ENCODE data around the gene PDS5B. TPM values are rescaled to one million over a fixed set of nuclear protein-coding genes. Genes with fewer than 3 reads are reported as not detected.

The PDS5B gene
- total and polyA plus RNA-seq, 2 of the 8 experiments (the other 6 are each of a cell fraction or from before 2014, with no cell fraction given) = 5.5 to 54.6 TPM

DNA sequence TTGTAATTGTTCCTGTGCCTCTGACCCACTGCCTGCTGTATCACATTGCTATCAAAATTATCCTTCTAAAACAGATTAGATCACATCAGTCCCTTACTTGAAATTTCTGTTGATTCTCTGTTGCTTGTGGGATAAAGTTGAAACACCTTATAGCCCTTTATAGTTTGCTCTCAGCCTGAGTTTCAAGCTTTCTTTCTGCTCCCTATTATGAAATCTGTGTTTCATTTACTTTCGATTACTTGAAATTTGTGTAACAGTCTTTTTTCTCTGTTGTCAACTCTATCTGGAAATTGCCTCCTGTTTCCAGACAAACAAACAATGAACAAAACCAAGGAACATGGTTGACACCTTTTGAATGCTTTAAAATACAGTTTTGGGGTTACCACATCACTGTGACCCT lies 167.9 kb downstream of the PDS5B start:
- peaks cover 0 to 6% (median 4%) of the 10 kb centered on the region in 4 experiments; a peak in 3 of 8 replicates for H3K36me3 ChIP-seq (ENCODE audit: control insufficient read depth in 2 of 4, insufficient read depth in 4 of 4, low read length in 3 of 4)
- no peak overlapping the region for H2BK20ac ChIP-seq (ENCODE audit: low read length)
- H3K4ac ChIP-seq (replicated peaks; ENCODE audit: insufficient read length, low read depth, low read length) = no peak overlapping the region
- H2BK12ac ChIP-seq (ENCODE audit: low read depth, low read length) = no peak overlapping the region
- 95% methylated on average over 1 of the region's 1 CpG; no CpG with 5 or more reads in 1 of the 2 experiments for WGBS, 2 experiments (ENCODE audit: extremely low coverage in 1 of 2, insufficient coverage in 1 of 2, insufficient read length in 1 of 2, insufficient replicate concordance in 2 of 2, low coverage in 1 of 2, low lambda C conversion rate in 2 of 2, missing lambda C conversion rate in 1 of 2)
- H3K4me2 ChIP-seq (ENCODE audit: insufficient read depth in 1 of 2, low read depth in 2 of 2, low read length in 2 of 2) = no peak overlapping the region
- no peak overlapping the region for H3K18ac ChIP-seq (ENCODE audit: extremely low read depth, low read length)
- no peaks in the 10 kb centered on the region for H3K9me3 ChIP-seq (ENCODE audit: insufficient read depth in 2 of 2, low read depth in 1 of 2, low read length in 1 of 2)
- no peak overlapping the region for H3K9ac ChIP-seq (replicated peaks in 1 of 4; ENCODE audit: extremely low read depth in 1 of 4, low read depth in 3 of 4, low read length in 3 of 4)
- H2AFZ ChIP-seq (ENCODE audit: low read length) = no peak overlapping the region
- H3K4me1 ChIP-seq (replicated peaks in 1 of 4; ENCODE audit: control insufficient read depth in 3 of 4, insufficient read depth in 4 of 4, low read length in 3 of 4) = no peaks in the 10 kb centered on the region
- no peak overlapping the region for H2BK5ac ChIP-seq (ENCODE audit: low read depth, low read length)
- DNase-seq (ENCODE audit: low read depth in 1 of 2, low spot score in 2 of 2) (no peak), FAIRE-seq (no peak)
- H3K79me2 ChIP-seq (ENCODE audit: control insufficient read depth in 1 of 2, insufficient read depth in 2 of 2, low read length in 2 of 2) = no peaks in the 10 kb centered on the region
- H2BK15ac ChIP-seq (ENCODE audit: low read length) = no peak overlapping the region
- H2BK120ac ChIP-seq (replicated peaks; ENCODE audit: low read depth, low read length) = no peak overlapping the region
- H3K14ac ChIP-seq (ENCODE audit: insufficient read length) = no peak overlapping the region
- H3K23ac ChIP-seq (ENCODE audit: insufficient read length) = no peak overlapping the region
- H2AK5ac ChIP-seq (ENCODE audit: low read depth, low read length) = no peak overlapping the region
- no peak overlapping the region for H4K5ac ChIP-seq (ENCODE audit: insufficient read length, low read depth, low read length)
- H4K8ac ChIP-seq (ENCODE audit: extremely low read depth, insufficient read depth, low read length) = no peak overlapping the region
- H3K4me3 ChIP-seq (ENCODE audit: extremely low read depth in 1 of 4, insufficient read depth in 2 of 4, low read depth in 3 of 4, low read length in 4 of 4) = no peak overlapping the region
- H3K27ac ChIP-seq (ENCODE audit: low read depth, low read length) = no peak overlapping the region
- H3K27me3 ChIP-seq (replicated peaks in 1 of 4; ENCODE audit: control insufficient read depth in 3 of 4, extremely low read depth in 1 of 4, insufficient read depth in 3 of 4, low read length in 3 of 4) = no peaks in the 10 kb centered on the region
- no peaks in the 10 kb centered on the region for H3K79me1 ChIP-seq (ENCODE audit: low read depth, low read length)
- H4K20me1 ChIP-seq (replicated peaks in 1 of 2; ENCODE audit: control insufficient read depth in 1 of 2, insufficient read depth in 2 of 2, low read length in 2 of 2) = no peaks in the 10 kb centered on the region
- H3K56ac ChIP-seq (replicated peaks; ENCODE audit: insufficient read length, low read depth, low read length) = no peak overlapping the region
- H4K91ac ChIP-seq (replicated peaks; ENCODE audit: insufficient read length, low read length) = no peak overlapping the region
- POLR2A ChIA-PET (ENCODE audit: partially characterized antibody) = no interaction called here
- H3K23me2 ChIP-seq (ENCODE audit: low read depth, low read length) = no peaks in the 10 kb centered on the region
- CTCF ChIA-PET (ENCODE audit: partially characterized antibody) = no interaction called here
- TF ChIP-seq SUZ12 (IDR thresholded peaks at IDR 0.05; ENCODE audit: low read length) (no peak), NRF1 (IDR thresholded peaks at IDR 0.05; ENCODE audit: low read depth, low read length) (no peak), PHF8 (conservative IDR thresholded peaks at IDR 0.05; ENCODE audit: low read depth, low read length) (no peak)

All from H1 (cell line).